Right ventricle myocardium inferior (tissue), 1 donor: ENCODE results near the gene CTSF. TPM values are rescaled to one million over a fixed set of nuclear protein-coding genes. Genes with fewer than 3 reads are reported as not detected.
A peak's percentile ranks its signal among the peaks of the same experiment; 100 is the strongest.
"Not testable (repeated sequence)": the region's sequence is repeated elsewhere in the genome, so short reads cannot be mapped to it uniquely, and the experiment has no call there.

Source experiments
- ATAC-seq: fragments of 200-7000 bp; cut with Tn5 transposase; one replicate; pipeline ENCODE4 v1.9.1; 2020; ENCODE audit warnings: mild to moderate bottlenecking, moderate library complexity
- DNase-seq: peaks from one replicate; pipeline ENCODE4 v3.0.0; 2021; ENCODE audit errors: missing footprints
- intact Hi-C: fragments of 100-400 bp; cut with DNase I; formaldehyde crosslinking; loops from one replicate; pipeline ENCODE4 v1.11.0; 2022
- total RNA-seq: library from RNA; stranded (reverse); fragmentation: NEBNext Ultra II Directional; extraction: Animal tissue kit (Norgen Biotek cat#: 25700); gene quantifications from one replicate; pipeline ENCODE4 v1.2.1, GENCODE V29; 2021
- donor health status: DM: no; HTN: yes; CAD: no; lungs with severe emphysema.

CTSF gene
- total RNA-seq, 1 donor from 2014 or later: 51.0 TPM

GRCh38 chr11:66545701-66546367, 22.6 kb downstream of the CTSF start, which contains the start of gene ZDHHC24:
Gene ZDHHC24 (minus strand): TSS chr11:66546048. CDS start chr11:66546003, 45 bp downstream.
- intact Hi-C loops: loop anchor here (1.0 kb wide), 1 partner anchor 80 kb away; the partner anchor contains the start of gene PELI3
- peak; percentile 99 for DNase-seq
- peak; percentile 98 for ATAC-seq

- intact Hi-C loops: loop anchor here (1.0 kb wide), 1 partner anchor 32 kb away; no protein-coding TSS in a partner anchor
- DNase-seq: peak; percentile 33
- ATAC-seq: not testable (repeated sequence)
These were observed 23.5 kb downstream of the CTSF start for GRCh38 chr11:66544952-66545351.

- intact Hi-C loops: loop anchor here (1.0 kb wide), 2 partner anchors 26 to 30 kb away; no protein-coding TSS in a partner anchor
- DNase-seq (peak; percentile 76), ATAC-seq (no peak)
These were observed 24.9 kb downstream of the CTSF start for GRCh38 chr11:66543263-66544107.

- intact Hi-C loops: no loop called here
- DNase-seq: no peak
- no peak for ATAC-seq
These were observed 26.0 kb downstream of the CTSF start for GRCh38 chr11:66542362-66542761.

- intact Hi-C loops: no loop called here
- no peak for DNase-seq
- ATAC-seq: no peak
These were observed 26.5 kb downstream of the CTSF start for GRCh38 chr11:66541892-66542291.

GRCh38 chr11:66540598-66540997, 27.8 kb downstream of the CTSF start:
- DNase-seq, intact Hi-C loops, ATAC-seq: not testable (repeated sequence)

- ATAC-seq (peak; percentile 11), DNase-seq (no peak)
These were observed 28.6 kb downstream of the CTSF start for GRCh38 chr11:66539870-66540213.

GRCh38 chr11:66539170-66539869, 29.1 kb downstream of the CTSF start:
- DNase-seq (no peak), ATAC-seq (no peak)
- intact Hi-C loops: no loop called here

More at GRCh38 chr11:66539870-66540213, 28.6 kb downstream of the CTSF start:
- intact Hi-C loops: no loop called here

- no peak for ATAC-seq
- intact Hi-C loops: no loop called here
- DNase-seq: no peak
These were observed 35.6 kb downstream of the CTSF start for GRCh38 chr11:66532784-66533183.

GRCh38 chr11:66531841-66532240, 36.6 kb downstream of the CTSF start:
- intact Hi-C loops: no loop called here
- DNase-seq (no peak), ATAC-seq (no peak)

GRCh38 chr11:66530927-66531709, 37.3 kb downstream of the CTSF start:
- DNase-seq (no peak), ATAC-seq (no peak)
- intact Hi-C loops: no loop called here

GRCh38 chr11:66529655-66530054, 38.8 kb downstream of the CTSF start:
- intact Hi-C loops: no loop called here
- ATAC-seq (no peak), DNase-seq (no peak)

- ATAC-seq (no peak), DNase-seq (no peak)
- intact Hi-C loops: no loop called here
These were observed 39.3 kb downstream of the CTSF start for GRCh38 chr11:66529069-66529468.

GRCh38 chr11:66524304-66525040, 43.9 kb downstream of the CTSF start:
- intact Hi-C loops: no loop called here
- ATAC-seq (no peak), DNase-seq (no peak)

GRCh38 chr11:66523611-66524010, 44.8 kb downstream of the CTSF start:
- ATAC-seq: peak; percentile 88
- intact Hi-C loops: no loop called here
- no peak for DNase-seq
